Measurements from ENCODE around the gene CCDC43.

The CCDC43 gene

DNA sequence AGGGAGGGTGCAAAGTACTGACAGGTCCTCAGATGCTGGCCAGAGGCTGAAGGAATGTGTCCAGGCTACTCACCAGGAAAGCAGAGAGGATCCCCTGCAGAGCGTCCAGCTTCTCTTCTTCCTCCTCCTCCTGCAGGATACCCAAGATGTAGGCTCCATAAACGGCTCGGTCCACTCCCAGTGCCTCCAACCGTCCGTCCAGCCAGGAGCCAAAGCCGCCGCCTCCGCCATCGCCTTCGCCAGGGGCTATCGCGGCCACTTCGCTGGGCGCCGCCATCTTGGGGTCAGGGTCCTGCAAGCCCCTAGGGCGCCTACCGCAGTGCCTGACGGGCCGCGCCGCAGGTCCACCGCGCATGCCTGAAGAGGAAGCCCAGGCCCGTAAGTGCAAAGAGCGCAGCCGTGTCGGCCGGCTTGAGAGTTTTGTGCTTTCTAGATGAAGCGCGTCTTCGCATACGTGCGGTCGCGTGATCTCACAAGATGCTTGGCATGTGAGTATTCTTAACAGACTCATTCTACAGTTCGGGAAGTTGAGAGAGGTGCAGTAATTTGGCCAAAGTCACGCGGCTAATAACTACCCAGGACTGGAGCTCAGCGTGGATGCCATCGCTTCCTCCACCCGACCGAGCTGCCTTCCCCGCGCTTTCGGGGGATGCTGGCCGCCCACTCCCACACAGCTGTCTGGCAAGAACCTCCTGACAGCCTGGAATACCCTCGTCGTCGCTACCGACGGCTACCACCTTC is at the start of gene CCDC43:
Gene CCDC43 (minus strand): TSS at position 300 of the 741 bp plus-strand sequence. CDS start 23 bp downstream, at position 277.
- TF ChIP-seq POU6F1 (CRISPR knock-in tag; IDR thresholded peaks at IDR 0.05; ENCODE audit: borderline replicate concordance, low read depth), result no peak
- no peak for TF ChIP-seq CSDC2 (CRISPR knock-in tag; IDR thresholded peaks at IDR 0.05)
- no peak for TF ChIP-seq ZC3H10 (CRISPR knock-in tag; IDR thresholded peaks at IDR 0.05)
- no peak for TF ChIP-seq PPARA (CRISPR knock-in tag; IDR thresholded peaks at IDR 0.05; ENCODE audit: borderline replicate concordance)
- no peak for TF ChIP-seq ZNF8 (CRISPR knock-in tag; IDR thresholded peaks at IDR 0.05)
- TF ChIP-seq ARNTL (CRISPR knock-in tag; IDR thresholded peaks at IDR 0.05; ENCODE audit: borderline replicate concordance, low read depth), result no peak
- TF ChIP-seq ZFP3 (CRISPR knock-in tag; IDR thresholded peaks at IDR 0.05), result no peak
- no peak for TF ChIP-seq SNAI2 (CRISPR knock-in tag; IDR thresholded peaks at IDR 0.05)
- no peak for TF ChIP-seq OSR1 (CRISPR knock-in tag; IDR thresholded peaks at IDR 0.05)
- no peak for TF ChIP-seq ISL1 (CRISPR knock-in tag; IDR thresholded peaks at IDR 0.05)
- TF ChIP-seq CREB5 (CRISPR knock-in tag; IDR thresholded peaks at IDR 0.05; ENCODE audit: low read depth), result no peak
- no peak for TF ChIP-seq CSRNP3 (CRISPR knock-in tag; IDR thresholded peaks at IDR 0.05)
- TF ChIP-seq TCF4 (CRISPR knock-in tag; IDR thresholded peaks at IDR 0.05; ENCODE audit: borderline replicate concordance), result no peak
- ATAC-seq, result peak; percentile 99

GRCh38 chr17:44738214-44738906 is 48.8 kb upstream of the CCDC43 start:
- peak; percentile 24; the same call in 2 of the 3 replicates for ATAC-seq
- TF ChIP-seq PPARA (CRISPR knock-in tag; IDR thresholded peaks at IDR 0.05; ENCODE audit: borderline replicate concordance) (no peak), TSHZ2 (CRISPR knock-in tag; IDR thresholded peaks at IDR 0.05) (no peak), RARB (CRISPR knock-in tag; IDR thresholded peaks at IDR 0.05) (no peak), POU6F1 (CRISPR knock-in tag; IDR thresholded peaks at IDR 0.05; ENCODE audit: borderline replicate concordance, low read depth) (no peak), ZNF565 (CRISPR knock-in tag; conservative IDR thresholded peaks at IDR 0.05; ENCODE audit: low read depth) (no peak), OSR1 (CRISPR knock-in tag; IDR thresholded peaks at IDR 0.05) (no peak), GLIS3 (CRISPR knock-in tag; IDR thresholded peaks at IDR 0.05) (no peak), ZFP30 (CRISPR knock-in tag; IDR thresholded peaks at IDR 0.05) (no peak), ISL1 (CRISPR knock-in tag; IDR thresholded peaks at IDR 0.05) (no peak), ZNF70 (CRISPR knock-in tag; IDR thresholded peaks at IDR 0.05) (no peak), CREB5 (CRISPR knock-in tag; IDR thresholded peaks at IDR 0.05; ENCODE audit: low read depth) (no peak), SNAI2 (CRISPR knock-in tag; IDR thresholded peaks at IDR 0.05) (no peak), ZFP3 (CRISPR knock-in tag; IDR thresholded peaks at IDR 0.05) (no peak), ZNF8 (CRISPR knock-in tag; IDR thresholded peaks at IDR 0.05) (no peak)
